NCI-H2227 treated with DMSO at 0.1 percent for 48 hours (cell line): Measurements from ENCODE around the gene PQBP1.
"Not testable (repeated sequence)": the region's sequence is repeated elsewhere in the genome, so short reads cannot be mapped to it uniquely, and the experiment has no call there.

Experiments used
- DNase-seq: peaks from one replicate; lab custom pipeline; 2025; lab: John Stamatoyannopoulos, UW

Gene PQBP1, protein sequence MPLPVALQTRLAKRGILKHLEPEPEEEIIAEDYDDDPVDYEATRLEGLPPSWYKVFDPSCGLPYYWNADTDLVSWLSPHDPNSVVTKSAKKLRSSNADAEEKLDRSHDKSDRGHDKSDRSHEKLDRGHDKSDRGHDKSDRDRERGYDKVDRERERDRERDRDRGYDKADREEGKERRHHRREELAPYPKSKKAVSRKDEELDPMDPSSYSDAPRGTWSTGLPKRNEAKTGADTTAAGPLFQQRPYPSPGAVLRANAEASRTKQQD

DNA sequence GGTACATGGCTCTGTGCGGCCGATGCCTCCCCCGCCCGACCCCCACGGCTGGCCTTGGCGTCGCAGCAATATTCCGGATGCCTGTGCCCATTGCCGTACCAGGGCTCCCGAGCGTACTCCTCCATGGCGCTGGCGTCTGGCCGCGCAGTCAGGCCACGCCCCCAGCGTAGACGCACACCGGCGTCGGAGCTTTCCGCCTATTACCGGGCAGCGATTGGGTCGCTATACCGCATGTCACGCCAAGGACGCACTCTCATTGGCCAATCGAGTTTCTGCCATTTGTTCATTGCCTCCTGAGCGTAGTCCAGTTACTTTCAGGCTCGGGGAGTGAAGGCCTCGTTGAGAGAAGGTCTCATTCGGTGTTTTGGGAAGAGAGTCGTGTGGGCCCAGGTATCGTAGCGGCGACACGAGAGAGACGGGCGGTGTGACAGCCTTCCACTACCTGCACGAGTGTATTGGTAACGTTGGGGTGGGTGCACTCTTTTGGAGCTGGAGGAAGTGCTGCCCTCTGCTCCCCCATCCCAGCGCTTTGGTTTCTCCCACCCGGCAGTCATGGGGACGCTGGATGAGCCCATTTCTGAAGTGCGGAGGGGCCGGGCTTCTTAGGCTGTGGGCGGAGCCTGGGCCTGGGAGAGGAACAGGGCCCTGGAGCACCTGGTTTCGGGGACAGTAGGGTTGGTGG is at the start of gene PQBP1, which contains the start of gene TIMM17B:
TSS of gene PQBP1 (plus strand) at position 306 of the 682 bp plus-strand sequence. CDS start 580 bp downstream, outside the sequence.
TSS of gene TIMM17B (minus strand) at position 144 of the 682 bp plus-strand sequence. CDS start at position 125, 19 bp downstream.
- peak; percentile 98 for DNase-seq

DNA sequence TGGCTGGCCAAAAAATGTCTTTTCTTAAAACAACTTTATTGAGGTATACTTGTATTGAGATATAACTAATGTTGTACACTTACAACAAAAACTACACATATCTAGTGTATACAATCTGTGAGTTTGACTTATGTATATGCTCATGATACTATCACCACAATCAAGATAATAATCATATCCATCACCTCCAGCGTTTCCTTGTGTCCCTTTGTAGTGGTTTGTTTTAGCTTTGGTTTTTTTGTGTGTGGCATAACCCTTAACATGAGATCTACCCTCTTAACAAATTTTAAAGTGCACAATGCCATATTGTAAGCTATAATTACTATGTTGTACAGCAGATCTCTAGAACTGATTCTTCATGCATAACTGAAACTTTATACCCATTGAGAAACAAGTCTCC is 48.9 kb upstream of the PQBP1 start:
- DNase-seq, result peak; percentile 26

DNA sequence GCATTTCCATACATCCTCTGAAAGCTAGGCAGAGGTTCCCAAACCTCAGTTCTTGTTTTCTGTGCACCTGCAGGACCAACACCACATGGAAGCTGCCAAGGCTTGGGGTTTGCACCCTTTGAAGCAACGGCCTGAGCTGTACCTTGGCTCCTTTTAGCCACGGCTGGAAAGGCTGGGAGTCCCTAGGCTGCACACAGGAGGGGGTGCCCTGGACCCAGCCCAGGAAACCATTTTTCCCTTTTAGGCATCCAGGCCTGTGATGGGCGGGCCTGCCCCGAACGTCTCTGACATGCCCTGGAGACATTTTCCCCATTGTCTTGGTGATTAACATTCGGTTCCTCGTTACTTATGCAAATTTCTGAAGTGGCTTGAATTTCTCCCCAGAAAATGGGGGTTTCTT is 44.9 kb upstream of the PQBP1 start:
- no peak for DNase-seq

DNA sequence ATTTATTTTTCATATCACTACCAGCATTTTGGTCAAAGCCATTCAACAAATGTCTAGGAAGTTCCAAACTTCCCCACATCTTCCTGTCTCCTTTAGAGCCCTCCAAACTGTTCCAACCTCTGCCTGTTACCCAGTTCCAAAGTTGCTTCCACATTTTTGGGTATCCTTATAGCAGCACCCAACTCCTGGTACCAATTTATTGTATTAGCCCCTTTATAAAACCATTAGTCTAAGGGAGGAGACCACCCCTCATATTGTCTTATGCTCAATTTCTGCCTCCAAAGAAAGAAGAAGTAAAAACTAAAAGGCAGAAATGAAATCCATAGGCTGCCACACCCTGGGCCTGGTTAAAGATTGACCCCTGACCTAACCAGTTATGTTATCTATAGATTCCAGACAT is 44.2 kb upstream of the PQBP1 start:
- not testable (repeated sequence) for DNase-seq

DNA sequence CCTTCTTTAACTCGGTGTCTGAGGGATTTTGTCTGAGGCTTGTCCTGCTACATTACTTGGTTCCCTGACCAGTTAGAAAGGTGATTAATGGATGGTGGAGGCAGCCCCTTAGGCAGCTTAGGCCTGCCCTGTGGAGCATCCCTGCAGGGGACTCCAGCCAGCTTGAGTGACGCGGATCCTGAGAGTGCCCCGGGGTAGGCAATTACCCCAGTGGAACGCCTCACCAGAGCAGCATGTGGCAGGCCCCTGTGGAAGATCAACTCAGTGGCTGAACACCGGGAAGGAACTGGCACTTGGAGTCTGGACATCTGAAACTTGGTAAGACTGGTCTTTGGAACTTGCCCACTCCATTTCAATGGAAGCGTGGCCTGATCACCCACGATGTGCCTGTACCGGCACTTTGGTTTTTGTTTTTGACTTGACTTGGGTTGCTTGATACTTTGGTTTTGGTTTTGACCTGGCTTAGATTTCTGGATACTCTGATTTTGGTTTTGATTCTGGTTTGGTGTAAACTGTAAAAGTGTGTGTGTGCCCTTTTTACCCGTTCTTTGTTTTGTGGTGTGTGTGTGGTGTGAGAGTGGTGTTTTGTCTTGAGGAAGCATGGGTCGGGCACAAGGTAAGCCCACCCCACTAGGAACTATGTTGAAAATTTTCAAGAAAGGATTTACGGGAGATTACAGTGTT is 43.5 kb upstream of the PQBP1 start:
- not testable (repeated sequence) for DNase-seq

DNA sequence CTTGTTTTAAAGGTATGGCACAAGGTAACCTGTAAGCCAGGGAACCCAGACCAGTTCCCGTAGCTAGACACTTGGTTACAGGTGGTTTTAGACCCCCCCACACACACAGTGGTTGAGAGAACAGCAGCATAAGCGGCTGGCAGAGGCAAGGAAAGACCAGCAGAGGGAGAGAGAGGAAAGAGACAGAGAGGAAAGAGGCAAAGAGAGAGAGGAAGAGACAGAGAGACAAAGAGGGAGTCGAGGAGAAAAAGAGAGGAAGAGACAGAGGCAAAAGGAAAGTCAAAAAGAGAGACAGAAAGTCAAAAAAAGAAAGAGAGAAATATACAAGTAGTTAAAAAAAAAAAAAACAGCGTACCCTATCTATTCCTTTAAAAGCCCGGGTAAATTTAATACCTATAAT is 42.8 kb upstream of the PQBP1 start:
- DNase-seq, result peak; percentile 15

DNA sequence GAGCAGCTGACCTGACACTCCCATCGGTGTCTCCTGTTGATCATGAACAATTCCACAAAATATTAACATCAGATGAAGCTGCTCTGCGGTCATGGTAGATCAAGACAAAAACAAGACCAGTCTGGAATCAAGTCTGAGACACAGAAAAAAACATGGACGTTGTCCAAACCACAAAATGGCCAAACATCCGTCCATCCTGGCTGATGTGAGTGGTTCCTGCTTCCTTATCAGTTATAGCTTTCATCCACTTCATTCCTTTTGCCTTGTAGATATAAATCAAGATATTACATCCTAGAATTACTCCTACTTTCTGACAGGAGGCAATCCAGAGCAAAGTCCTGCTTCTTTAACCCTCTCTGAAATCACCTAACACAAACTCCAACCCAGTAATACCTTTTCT is 33.5 kb upstream of the PQBP1 start:
- DNase-seq, result no peak

DNA sequence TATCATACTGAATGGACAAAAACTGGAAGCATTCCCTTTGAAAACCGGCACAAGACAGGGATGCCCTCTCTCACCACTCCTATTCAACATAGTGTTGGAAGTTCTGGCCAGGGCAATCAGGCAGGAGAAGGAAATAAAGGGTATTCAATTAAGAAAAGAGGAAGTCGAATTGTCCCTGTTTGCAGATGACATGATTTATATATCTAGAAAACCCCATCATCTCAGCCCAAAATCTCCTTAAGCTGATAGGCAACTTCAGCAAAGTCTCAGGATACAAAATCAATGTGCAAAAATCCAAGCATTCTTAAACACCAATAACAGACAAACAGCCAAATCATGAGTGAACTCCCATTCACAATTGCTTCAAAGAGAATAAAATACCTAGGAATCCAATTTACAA is 25.7 kb upstream of the PQBP1 start:
- not testable (repeated sequence) for DNase-seq

DNA sequence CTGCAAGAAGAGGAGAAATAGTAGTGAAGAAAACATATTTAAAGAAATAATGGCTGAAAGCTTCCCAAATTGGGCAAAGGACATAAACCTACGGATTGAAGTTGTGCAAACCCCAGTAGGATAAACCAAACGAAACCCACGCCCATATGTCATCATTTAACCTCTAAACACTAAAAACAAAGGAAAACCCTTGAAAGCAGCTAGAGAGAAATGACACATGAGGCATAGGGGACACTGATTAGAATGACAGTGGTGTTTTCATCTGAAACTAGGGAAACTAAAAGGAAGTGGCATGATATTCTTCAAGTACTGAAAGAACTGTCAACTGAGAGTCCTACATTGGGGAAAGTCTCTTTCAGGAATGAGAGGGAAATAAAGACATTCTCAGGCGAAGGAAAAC is 20.8 kb upstream of the PQBP1 start:
- DNase-seq, result not testable (repeated sequence)

DNA sequence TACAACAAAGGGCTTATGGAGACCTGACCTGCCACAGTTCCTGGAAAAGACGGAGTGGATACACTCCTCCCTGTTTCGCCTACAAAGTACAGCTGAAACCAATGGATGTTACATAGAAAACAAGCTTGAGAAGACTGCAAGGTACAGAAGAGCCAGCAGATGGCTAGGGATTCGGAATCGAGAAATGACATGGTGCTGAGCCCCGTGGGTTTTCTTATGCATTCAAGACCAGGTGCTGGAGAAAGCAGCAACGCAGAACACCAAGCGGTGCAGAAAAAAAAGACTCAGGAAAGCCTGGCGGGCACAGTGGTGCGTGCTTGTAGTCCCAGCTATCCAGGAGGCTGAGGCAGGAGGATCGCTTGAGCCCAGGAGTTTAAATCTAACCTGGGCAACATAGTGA is 14.0 kb upstream of the PQBP1 start:
- DNase-seq, result no peak

DNA sequence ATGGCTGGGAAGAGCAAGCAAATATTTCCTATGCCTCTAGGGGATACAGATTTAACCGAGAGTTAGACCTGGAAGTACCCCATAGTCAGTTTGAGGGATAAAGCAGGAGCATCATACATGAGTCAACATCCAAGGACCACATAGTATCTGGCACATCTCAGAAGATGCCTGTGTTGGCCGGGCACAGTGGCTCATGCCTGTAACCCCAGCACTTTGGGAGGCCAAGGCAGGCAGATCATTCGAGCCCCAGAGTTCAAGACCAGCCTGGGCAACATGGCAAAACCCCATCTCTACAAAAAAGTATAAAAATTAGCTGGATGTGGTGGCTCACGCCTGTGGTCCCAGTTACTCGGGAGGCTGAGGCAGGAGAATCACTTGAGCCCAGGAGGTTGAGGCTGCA is 11.1 kb upstream of the PQBP1 start:
- DNase-seq, result not testable (repeated sequence)

DNA sequence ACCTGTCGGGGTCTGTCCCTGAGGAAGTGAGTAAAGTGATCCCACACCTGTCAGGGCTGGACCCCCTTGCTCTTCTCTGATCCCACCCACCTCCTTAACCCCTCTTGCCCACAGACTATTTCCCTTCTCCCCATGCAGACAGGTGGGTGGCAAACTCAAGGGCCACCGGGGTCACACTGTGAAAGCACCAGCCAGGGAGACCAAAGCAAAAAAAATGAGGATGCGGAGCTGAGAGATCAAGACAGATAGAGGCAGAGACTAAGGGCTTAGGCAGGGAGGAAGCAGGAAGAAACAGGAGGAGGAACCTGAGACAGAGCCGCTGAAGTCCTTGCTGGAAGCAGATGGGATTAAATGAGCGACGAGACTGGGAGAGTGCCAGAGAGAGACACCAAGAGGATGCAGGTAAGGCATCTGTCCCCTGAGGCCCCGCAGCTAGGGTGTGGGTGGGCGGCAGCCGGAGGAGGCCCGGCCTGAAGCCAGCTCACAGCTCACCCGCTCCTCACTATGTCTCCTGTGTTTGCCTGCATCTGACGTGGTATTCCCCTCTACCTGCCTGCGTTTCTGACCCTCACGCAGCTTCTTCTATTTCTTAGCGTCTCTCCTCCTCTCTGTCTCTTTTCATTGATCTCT is 7.3 kb upstream of the PQBP1 start:
- peak; percentile 54 for DNase-seq

DNA sequence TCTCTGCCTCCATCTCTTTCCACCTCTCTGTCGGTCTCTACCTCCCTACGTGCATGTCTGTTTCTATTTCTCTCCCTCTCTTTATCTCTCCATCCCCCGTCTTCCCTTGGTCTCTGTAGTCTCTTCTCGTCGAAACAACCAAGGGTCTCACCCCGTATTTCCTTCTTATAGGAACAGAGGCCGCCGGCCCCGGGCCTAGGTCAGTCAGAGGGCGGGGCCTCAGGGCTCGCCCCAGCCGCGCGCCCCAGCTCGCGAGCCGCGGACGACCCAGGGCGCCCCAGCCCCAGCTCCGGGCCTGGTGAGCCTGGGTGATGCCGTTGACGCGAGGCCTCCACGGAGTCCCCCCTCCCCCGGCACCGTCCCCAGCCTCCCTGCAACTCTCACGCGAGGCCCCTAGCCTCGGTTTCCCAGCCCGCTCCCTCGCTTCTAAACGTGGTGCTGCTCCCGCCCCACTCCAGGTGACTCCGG is 6.8 kb upstream of the PQBP1 start:
- DNase-seq, result peak; percentile 62

DNA sequence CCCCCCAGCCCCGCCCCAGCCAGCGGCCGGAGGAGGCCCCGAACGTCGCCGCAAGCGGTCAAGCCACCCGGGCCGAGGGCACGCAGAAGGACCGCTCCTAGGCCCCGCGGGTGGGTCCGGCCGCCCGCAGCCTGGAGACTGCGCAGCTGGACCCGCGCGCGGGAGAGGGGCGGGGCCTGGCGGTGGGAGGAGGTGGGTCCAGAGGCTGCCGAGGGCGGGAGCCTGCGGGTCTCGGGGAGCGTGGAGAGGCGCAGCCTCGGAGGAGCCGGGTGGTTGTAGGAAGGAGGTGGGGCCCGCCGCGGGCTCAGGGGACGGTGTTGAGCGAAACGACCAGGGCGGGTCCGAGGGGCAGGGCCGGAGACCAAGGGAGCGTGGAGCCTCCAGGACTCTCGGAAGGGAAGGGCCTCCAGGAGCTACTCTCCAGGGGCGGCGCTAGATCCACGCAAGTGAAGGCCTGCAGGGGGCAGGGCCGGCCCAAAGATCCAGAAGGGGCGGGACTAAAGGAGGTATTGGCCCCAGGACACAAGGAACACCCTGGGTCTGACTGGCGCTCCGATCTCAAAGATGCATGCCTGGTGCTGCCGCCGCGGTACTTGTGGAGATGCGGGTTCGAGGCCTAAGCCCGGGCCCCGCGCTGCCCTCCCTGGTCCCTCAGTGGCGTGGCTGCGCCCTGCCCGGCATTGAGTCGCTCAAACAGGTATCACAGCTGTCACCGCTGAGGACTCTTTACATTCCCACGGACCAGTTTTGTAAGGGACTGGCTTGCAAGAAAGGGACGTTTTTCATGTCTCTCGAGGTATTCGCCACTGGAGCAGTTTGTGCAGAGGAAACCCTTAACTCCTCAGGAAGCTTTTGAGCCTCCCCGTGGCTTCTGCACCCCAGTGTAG is 6.1 kb upstream of the PQBP1 start:
- DNase-seq, result peak; percentile 86

DNA sequence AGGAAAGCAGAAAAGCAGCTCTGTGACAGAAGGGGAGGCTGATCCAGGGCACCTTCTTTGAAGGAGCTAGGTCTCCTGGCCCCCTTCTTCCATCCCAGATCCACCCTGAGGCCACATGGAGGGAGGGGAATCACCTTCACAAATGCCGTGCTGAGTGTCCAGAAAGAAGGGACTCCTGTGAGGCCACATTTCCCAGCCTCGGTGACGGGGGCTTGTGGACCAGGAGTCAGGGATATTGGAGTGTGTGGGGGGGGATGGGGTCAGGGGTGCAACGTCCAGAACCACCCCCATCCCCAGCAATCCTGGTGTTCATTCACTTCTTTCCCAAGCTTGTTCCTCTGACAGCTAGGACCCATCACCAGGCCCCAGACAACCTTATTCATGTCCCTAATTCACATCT is 4.8 kb upstream of the PQBP1 start:
- DNase-seq, result no peak

DNA sequence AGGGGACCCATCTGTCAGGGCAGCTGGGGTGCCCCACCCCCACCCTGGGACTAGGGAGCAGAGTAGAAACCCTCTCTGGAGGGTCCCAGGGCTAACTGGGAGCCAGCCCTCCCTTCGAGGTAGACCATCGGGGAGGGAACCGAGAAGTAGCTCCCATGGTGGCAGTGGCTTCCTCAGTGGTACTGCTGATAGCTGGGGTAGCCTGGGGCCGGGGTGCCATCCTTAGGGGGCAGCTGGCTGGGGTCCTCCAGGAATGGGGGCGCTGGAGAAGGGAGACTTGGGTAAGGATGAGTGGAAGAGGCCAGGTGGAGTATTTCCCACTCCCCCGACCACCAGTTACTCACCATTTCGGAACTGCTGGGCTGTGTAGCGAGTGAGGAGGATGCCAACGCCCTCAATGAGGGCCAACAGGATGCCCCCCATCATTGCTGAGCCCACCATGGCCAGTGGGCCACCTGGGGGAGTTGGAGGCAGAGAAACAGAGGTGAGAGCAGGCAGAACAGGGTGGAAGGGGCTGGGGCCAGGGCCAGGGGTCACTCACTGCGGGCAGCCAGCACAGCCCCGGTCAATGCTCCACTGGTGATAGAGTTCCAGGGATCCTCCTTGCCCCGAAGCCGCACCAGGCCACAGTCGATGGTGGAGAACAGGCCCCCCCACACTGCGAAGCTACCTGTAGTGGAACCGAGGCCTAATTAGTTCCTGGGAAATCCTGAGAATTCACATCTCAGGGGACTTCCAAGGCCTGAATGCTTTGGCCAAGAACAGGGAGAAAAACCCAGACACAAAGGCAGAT is 4.0 kb upstream of the PQBP1 start:
- DNase-seq, result no peak

DNA sequence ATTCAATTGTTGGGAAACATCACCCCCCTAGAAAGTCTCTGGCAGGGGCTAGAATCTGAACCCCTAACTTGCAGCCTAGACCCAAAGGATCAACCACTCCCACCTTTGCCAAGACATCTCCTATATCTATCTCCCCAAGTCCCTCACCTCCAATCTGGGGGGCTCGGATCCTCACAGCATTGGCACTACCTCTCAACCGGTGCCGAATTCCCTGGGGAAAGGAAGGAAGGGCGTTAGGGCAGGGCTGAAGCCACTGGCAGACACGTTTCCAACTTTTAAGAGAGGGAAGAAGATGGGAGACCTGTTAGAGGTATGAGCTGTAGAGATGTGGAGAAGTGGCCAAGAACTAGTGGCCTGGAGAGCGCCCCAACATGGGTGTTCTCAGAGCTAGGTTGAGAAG is 2.8 kb upstream of the PQBP1 start:
- DNase-seq, result no peak

DNA sequence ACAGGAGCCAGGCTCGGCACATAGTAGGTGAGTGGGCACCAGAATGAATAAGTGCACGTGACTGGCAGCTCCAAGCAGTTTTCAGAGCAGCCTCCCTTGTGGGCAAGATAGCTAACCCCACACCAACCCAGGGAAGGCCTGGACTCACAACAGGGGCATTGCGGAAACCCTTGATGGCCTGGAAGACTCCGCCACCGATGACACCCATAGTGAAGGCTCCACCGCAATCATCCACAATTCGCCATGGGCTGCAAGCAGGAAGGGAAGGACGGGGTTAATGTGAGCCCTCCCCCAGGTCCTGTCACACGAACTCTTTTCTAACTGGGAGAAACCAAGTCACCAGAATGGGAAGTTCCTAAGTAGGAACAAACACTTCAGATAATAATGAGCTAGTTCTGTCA is 1.1 kb upstream of the PQBP1 start:
- DNase-seq, result no peak

DNA sequence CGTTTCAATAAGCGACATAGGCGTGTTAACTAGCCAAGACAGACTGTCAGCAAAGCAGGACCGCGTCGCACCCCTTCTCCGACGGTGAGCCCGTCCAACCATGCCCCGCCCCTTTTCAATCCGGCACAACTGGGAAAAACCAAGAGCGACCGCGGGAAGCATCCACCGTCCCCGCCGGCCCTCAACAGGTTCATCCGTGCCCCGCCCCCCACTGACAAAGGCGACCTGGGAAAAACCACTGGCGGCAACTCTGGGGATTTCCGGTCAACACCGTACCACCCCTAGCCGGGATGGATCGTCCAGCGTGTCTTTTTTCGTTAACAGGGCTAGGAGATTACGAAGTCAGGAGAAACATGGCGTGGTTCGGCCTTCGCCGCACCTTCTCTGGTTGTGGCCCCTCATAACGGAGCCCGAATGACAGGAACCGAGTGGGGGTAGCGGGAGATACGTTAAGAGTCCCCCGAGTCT is 539 bp upstream of the PQBP1 start:
- peak; percentile 90 for DNase-seq

DNA sequence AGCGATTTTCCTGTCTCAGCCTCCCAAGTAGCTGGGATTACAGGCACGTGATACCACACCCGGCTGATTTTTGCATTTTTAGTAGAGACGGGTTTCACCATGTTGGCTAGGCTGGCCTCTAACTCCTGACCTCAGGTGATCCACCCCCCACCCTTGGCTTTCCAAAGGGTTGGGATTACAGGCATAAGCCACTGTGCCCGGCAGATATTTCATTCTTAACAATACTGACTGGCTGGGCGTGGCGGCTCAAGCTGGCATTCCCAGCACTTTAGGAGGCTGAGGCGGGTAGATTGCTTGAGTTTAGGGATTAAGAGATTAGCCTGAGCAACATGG is 1.3 kb downstream of the PQBP1 start:
- DNase-seq, result no peak

DNA sequence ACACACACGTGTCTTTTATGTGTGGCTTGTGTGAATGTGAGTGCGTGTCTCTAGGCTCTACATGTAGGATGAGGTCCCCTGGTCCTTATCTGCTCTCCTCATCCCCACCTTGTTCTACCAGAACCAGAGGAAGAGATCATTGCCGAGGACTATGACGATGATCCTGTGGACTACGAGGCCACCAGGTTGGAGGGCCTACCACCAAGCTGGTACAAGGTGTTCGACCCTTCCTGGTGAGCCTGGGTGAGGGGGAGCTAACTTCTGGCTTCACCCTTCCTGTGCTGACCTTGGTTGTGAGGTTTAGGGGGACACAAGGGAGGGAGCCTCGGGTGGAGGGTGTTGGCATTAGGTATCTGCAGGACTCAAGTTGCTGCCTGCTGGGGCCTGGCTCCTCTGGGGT is 3.3 kb downstream of the PQBP1 start:
- DNase-seq, result no peak
